ENCODE data around the gene KRTAP12-2.

KRTAP12-2 gene

DNA sequence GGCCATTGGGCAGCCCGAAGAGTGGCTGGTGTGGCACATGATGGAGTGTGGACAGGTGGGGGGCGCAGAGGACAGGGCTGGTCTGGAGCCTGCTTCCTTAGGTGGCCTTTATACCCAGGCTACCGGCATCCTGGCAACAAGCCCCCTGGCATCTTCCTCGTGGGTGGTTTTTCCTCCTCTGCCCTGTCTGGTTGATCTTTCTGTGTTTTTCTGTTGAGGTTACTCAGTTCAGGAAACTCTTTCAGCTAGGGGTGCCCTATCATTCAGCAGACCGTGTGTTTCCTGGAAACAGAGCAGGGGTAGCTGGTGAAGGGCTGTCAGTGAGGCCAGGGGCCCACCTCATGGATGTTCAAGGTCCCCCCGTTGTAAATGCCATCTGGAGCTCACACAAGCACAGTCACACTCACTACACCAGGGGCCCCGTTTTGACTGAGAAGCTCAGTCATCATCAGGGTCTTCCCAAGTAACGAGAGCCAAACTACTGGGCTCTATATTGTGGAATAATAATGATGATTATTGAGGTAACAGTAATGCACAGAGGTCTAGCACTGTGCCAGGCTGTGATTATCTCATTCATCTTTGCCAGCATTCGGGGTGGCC, 12.1 kb downstream of the KRTAP12-2 start, which contains the start of gene KRTAP12-4:
KRTAP12-4 (minus strand) TSS at position 84 of the 600 bp plus-strand sequence; CDS start at position 39, 45 bp downstream.
- no peak for TF ChIP-seq CTCF (IDR thresholded peaks at IDR 0.05; ENCODE audit: poor library complexity, severe bottlenecking)
- no peaks in the 10 kb centered on the region for H3K9me3 ChIP-seq (ENCODE audit: severe bottlenecking)
- H3K36me3 ChIP-seq (ENCODE audit: low read depth): no peaks in the 10 kb centered on the region
- no peak within 1 kb of the TSS for H3K4me3 ChIP-seq (ENCODE audit: severe bottlenecking)
- H3K4me1 ChIP-seq (ENCODE audit: insufficient read depth, poor library complexity, severe bottlenecking): no peaks in the 10 kb centered on the region
- H3K27ac ChIP-seq (ENCODE audit: poor library complexity, severe bottlenecking): no peak within 1 kb of the TSS
- H3K27me3 ChIP-seq (ENCODE audit: insufficient read depth, poor library complexity, severe bottlenecking): peaks cover 8% of the 10 kb centered on the region
- no peak for DNase-seq (ENCODE audit: low spot score)
- no peak for ATAC-seq (ENCODE audit: low read depth)

DNA sequence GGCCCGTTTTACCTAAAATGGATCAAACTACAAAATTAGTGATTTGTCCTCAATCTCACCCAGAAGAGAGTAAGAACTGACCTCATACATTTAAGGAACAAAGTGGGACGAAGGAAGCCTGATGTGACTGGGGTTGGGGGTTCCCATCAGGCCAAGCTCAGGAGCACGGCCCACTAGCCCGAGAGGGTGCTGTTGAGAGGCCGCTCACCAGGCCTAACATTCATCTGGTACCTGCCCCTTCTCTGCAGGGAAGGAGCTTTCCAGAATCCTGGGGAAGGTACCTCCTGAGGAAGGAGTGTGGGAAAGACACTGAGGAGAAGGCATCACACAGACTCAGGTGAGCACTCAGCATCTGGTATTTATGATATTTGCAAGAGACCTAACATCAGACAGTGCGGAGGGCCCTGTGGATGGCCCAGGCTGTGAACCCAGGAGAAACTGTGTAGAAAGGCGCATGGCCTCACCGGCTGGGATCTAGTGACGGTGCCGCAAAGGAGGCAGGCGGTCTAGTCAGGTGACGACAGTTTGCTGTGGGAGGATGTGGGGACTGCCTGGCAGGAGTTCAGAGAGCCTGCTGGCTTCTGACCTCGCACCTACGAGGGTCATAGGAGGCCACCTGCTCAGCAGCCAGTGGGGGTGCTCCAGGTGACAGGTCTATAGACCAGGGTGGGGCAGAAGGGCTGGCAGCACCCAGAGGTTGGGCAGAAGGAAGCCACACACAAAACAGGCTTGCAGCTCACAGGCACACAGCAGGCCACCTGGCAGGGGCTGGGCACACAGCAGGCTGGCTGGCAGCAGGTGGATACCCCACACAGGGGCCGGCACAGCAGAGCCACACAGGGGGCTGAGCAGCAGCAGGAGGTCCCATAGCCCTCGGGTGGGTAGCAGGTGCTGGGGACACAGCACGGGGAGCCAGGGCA, 12.8 kb downstream of the KRTAP12-2 start:
- no peaks in the 10 kb centered on the region for H3K9me3 ChIP-seq (ENCODE audit: severe bottlenecking)
- TF ChIP-seq CTCF (IDR thresholded peaks at IDR 0.05; ENCODE audit: poor library complexity, severe bottlenecking): no peak
- H3K27me3 ChIP-seq (ENCODE audit: insufficient read depth, poor library complexity, severe bottlenecking): peaks cover 6% of the 10 kb centered on the region
- no peaks in the 10 kb centered on the region for H3K4me1 ChIP-seq (ENCODE audit: insufficient read depth, poor library complexity, severe bottlenecking)
- DNase-seq (ENCODE audit: low spot score): no peak
- no peak for ATAC-seq (ENCODE audit: low read depth)
- H3K36me3 ChIP-seq (ENCODE audit: low read depth): no peaks in the 10 kb centered on the region
- no peak overlapping the region for H3K27ac ChIP-seq (ENCODE audit: poor library complexity, severe bottlenecking)
- no peak overlapping the region for H3K4me3 ChIP-seq (ENCODE audit: severe bottlenecking)

- ATAC-seq (ENCODE audit: low read depth): no peak
- H3K27me3 ChIP-seq (ENCODE audit: insufficient read depth, poor library complexity, severe bottlenecking): peaks cover 6% of the 10 kb centered on the region
Measured at GRCh38 chr21:44653123-44653522, 13.6 kb downstream of the KRTAP12-2 start.

DNA sequence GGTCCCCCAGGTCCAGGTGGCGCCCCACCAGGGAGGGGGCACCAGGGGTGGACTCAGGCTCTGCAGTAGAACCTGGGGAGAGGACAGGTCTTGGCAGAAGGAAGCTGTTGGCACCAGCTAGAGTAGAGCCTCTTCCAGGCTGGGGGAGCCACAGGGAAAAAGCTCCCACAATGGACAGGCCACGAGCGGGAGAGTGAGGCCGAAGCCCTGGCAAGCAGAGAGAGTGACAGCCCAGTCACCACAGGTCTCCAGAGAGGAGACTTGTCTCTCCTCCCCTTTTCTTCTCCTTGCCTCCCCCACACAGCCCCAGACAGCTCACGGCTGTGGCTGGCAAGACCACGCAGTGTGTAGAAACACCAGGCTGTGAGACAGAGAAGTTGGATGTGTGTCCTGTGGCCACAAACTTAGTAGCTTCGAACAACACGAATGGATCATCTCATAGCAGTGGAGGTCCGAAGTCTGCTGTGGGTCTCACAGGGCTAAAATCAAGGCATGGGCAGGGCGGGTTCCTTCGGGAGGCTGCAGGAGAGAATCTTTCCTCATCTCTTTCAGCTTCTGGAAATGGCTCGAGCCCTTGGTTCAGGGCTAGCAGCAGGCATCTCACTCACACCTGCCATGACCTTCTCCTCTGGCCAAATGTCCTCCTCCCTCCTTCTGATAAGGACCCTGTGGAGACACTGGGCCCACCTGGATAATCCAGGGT, 15.6 kb downstream of the KRTAP12-2 start:
- no peak overlapping the region for H3K4me3 ChIP-seq (ENCODE audit: severe bottlenecking)
- no peak overlapping the region for H3K27ac ChIP-seq (ENCODE audit: poor library complexity, severe bottlenecking)
- no peak for ATAC-seq (ENCODE audit: low read depth)

More at GRCh38 chr21:44653123-44653522, 13.6 kb downstream of the KRTAP12-2 start:
- Histone ChIP-seq H3K36me3 (ENCODE audit: low read depth) (no peaks in the 10 kb centered on the region), H3K4me1 (ENCODE audit: insufficient read depth, poor library complexity, severe bottlenecking) (no peaks in the 10 kb centered on the region), H3K9me3 (ENCODE audit: severe bottlenecking) (no peaks in the 10 kb centered on the region), H3K4me3 (ENCODE audit: severe bottlenecking) (no peak overlapping the region), H3K27ac (ENCODE audit: poor library complexity, severe bottlenecking) (no peak overlapping the region)
- no peak for DNase-seq (ENCODE audit: low spot score)
- TF ChIP-seq CTCF (IDR thresholded peaks at IDR 0.05; ENCODE audit: poor library complexity, severe bottlenecking): no peak

More for the DNA sequence above, 15.6 kb downstream of the KRTAP12-2 start:
- H3K36me3 ChIP-seq (ENCODE audit: low read depth): no peaks in the 10 kb centered on the region
- H3K9me3 ChIP-seq (ENCODE audit: severe bottlenecking): no peaks in the 10 kb centered on the region
- no peak for DNase-seq (ENCODE audit: low spot score)
- TF ChIP-seq CTCF (IDR thresholded peaks at IDR 0.05; ENCODE audit: poor library complexity, severe bottlenecking): no peak
- H3K4me1 ChIP-seq (ENCODE audit: insufficient read depth, poor library complexity, severe bottlenecking): no peaks in the 10 kb centered on the region
- peaks cover 6% of the 10 kb centered on the region for H3K27me3 ChIP-seq (ENCODE audit: insufficient read depth, poor library complexity, severe bottlenecking)

All from RWPE2 (cell line).